GM12878 (cell line): ENCODE data around the gene IFIT3. TPM values are rescaled to one million over a fixed set of nuclear protein-coding genes. Genes with fewer than 3 reads are reported as not detected.

Source experiments
- ATAC-seq: fragments of 200-7000 bp; cut with Tn5 transposase; 3 replicates; pipeline ENCODE4 v1.9.1; 2020; ENCODE audit warnings: mild to moderate bottlenecking, moderate library complexity
- BruUV-seq: library from RNA; stranded (reverse); fragments of 400-500 nt; replicated peaks from 2 replicates; lab custom pipeline; 2021; lab: Mats Ljungman, UMichigan
- CTCF ChIA-PET: fragments of 300-600 bp; sonication (Branson Sonifier 250); formaldehyde crosslinking; extraction: SDS; loops from one replicate; lab custom pipeline; 2021; ENCODE audit warnings: inconsistent platforms; lab: Yijun Ruan, JAX
- POLR2A ChIA-PET: fragments of 350-600 bp; formaldehyde crosslinking; extraction: SDS; loops from one replicate; lab custom pipeline; 2021; ENCODE audit warnings: inconsistent platforms; lab: Charles Lee
- RAD21 ChIA-PET: fragments of 300-600 bp; sonication (Branson Sonifier 250); formaldehyde crosslinking; loops from one replicate; lab custom pipeline; 2023; ENCODE audit warnings: antibody characterized with exemption; ENCODE audit not compliant: unreplicated experiment; lab: Charles Lee
- SMC1A ChIA-PET: fragments of 300-600 bp; sonication (Branson Sonifier 250); formaldehyde crosslinking; loops from one replicate; lab custom pipeline; 2023; ENCODE audit not compliant: unreplicated experiment, uncharacterized antibody; lab: Charles Lee
- DNase-seq: peaks from one replicate; pipeline ENCODE4 v3.0.0-alpha.2; 2011; ENCODE audit warnings: low read depth, low spot score
- FAIRE-seq: peaks from 3 replicates; lab custom pipeline; 2011; peaks lifted over from hg19 to GRCh38; lab: Jason Lieb, UNC
- H2AFZ ChIP-seq: 2 replicates; pipeline ENCODE4 v1.6.0; 2011; ENCODE audit warnings: low read depth, low read length, control low read depth; ENCODE audit not compliant: control insufficient read depth
- H3K27ac ChIP-seq: 2 replicates; pipeline ENCODE4 v1.5.1; 2011; ENCODE audit warnings: control low read depth; ENCODE audit not compliant: control insufficient read depth, insufficient read depth
- H3K27me3 ChIP-seq, 2 experiments: replicated peaks in 1 of 2; 2 replicates each; pipeline versions ENCODE4 v1.6.0 to v1.6.1; 2011; ENCODE audit warnings: low read length in 1 of 2; ENCODE audit not compliant: control insufficient read depth in 2 of 2, insufficient read depth in 2 of 2
- H3K36me3 ChIP-seq, 2 experiments: 2 replicates each; pipeline ENCODE4 v1.5.1; 2011; ENCODE audit warnings: low read length in 1 of 2; ENCODE audit not compliant: control insufficient read depth in 2 of 2, insufficient read depth in 2 of 2
- H3K4me1 ChIP-seq: 2 replicates; pipeline ENCODE4 v1.6.1; 2011; ENCODE audit warnings: mild to moderate bottlenecking, low read length, moderate library complexity, mixed read lengths; ENCODE audit not compliant: control insufficient read depth, insufficient read depth
- H3K4me2 ChIP-seq: 2 replicates; pipeline ENCODE4 v1.6.0; 2011; ENCODE audit warnings: control low read depth; ENCODE audit not compliant: control insufficient read depth, insufficient read depth
- H3K4me3 ChIP-seq: fragments of 200-600 bp; sonication (generic); 2 replicates; pipeline ENCODE4 v1.5.1; 2016
- H3K79me2 ChIP-seq: 2 replicates; pipeline ENCODE4 v1.6.0; 2011; ENCODE audit warnings: low read length; ENCODE audit not compliant: control insufficient read depth, insufficient read depth
- H3K9ac ChIP-seq: 2 replicates; pipeline ENCODE4 v1.8.0; 2011; ENCODE audit warnings: low read length, control low read depth, mixed read lengths; ENCODE audit not compliant: control insufficient read depth, insufficient read depth
- H3K9me3 ChIP-seq: replicated peaks from 3 replicates; pipeline ENCODE4 v1.5.1; 2011; ENCODE audit warnings: mild to moderate bottlenecking, low read length; ENCODE audit not compliant: control insufficient read depth, insufficient read depth
- H4K20me1 ChIP-seq: 2 replicates; pipeline ENCODE4 v1.6.0; 2011; ENCODE audit not compliant: control insufficient read depth, insufficient read depth
- CBX5 ChIP-seq: sonication (generic); IDR thresholded peaks from 2 replicates; pipeline ENCODE4 v1.6.1; 2016; ENCODE audit warnings: low read depth, moderate library complexity, mild to moderate bottlenecking, inconsistent platforms
- EGR1 ChIP-seq, 2 experiments: IDR thresholded peaks; 1 replicate in 1 of 2; 2 replicates in 1 of 2; pipeline ENCODE4 v1.6.1; 2011 to 2012; ENCODE audit warnings: low read depth in 2 of 2, low read length in 2 of 2, borderline replicate concordance in 1 of 2, mild to moderate bottlenecking in 1 of 2, moderate library complexity in 1 of 2
- HDGF ChIP-seq: fragments of 450-650 bp; IDR thresholded peaks from 2 replicates; pipeline ENCODE4 v1.6.1; 2016; ENCODE audit warnings: antibody characterized with exemption
- MYB ChIP-seq: fragments of 150-350 bp; IDR thresholded peaks from 2 replicates; pipeline ENCODE4 v1.6.1; 2014; ENCODE audit warnings: mild to moderate bottlenecking, low read depth, low read length, borderline replicate concordance
- NR2C1 ChIP-seq: fragments of 450-650 bp; IDR thresholded peaks from 2 replicates; pipeline ENCODE4 v1.6.1; 2017; ENCODE audit warnings: antibody characterized with exemption, mild to moderate bottlenecking, moderate library complexity
- PML ChIP-seq: IDR thresholded peaks from 2 replicates; pipeline ENCODE4 v1.6.1; 2012; ENCODE audit warnings: low read length, inconsistent platforms
- POU2F2 ChIP-seq: IDR thresholded peaks from 3 replicates; pipeline ENCODE4 v1.6.1; 2011; ENCODE audit warnings: low read depth, mild to moderate bottlenecking, low read length, borderline replicate concordance
- RCOR1 ChIP-seq: conservative IDR thresholded peaks from 2 replicates; pipeline ENCODE4 v1.6.1; 2012; ENCODE audit warnings: low read depth, low read length, improper control_type of control experiment
- SREBF2 ChIP-seq: IDR thresholded peaks from 2 replicates; pipeline ENCODE4 v1.6.1; 2012; ENCODE audit warnings: mild to moderate bottlenecking, low read length
- TCF12 ChIP-seq: IDR thresholded peaks from 2 replicates; pipeline ENCODE4 v1.6.1; 2011; ENCODE audit warnings: low read depth, mild to moderate bottlenecking, low read length
- ZNF274 ChIP-seq: IDR thresholded peaks from one replicate; pipeline ENCODE4 v1.8.0; 2011; ENCODE audit not compliant: insufficient read length, insufficient read depth
- WGBS: methylation state at CpG from one replicate; pipeline ENCODE4 v1.1.6; 2016; ENCODE audit warnings: low lambda C conversion rate; ENCODE audit not compliant: insufficient replicate concordance, insufficient coverage; ENCODE audit errors: missing lambda C conversion rate; 5-methylcytosine and 5-hydroxymethylcytosine counted together
- in situ Hi-C: fragments of 300-500 bp; cut with MboI; formaldehyde crosslinking; loops from 9 replicates; pipeline ENCODE4 v1.14.3; 2018; ENCODE audit warnings: mixed read lengths
- intact Hi-C: fragments of 100-400 bp; cut with micrococcal nuclease; formaldehyde crosslinking; loops from one replicate; pipeline ENCODE4 v1.14.2; 2022; ENCODE audit not compliant: unreplicated experiment
- polyA plus RNA-seq, 11 experiments: library from polyadenylated mRNA; depleted of rRNA in 4 of 11; unstranded in 6 of 11; stranded (reverse) in 5 of 11; fragments of >200 nt; fragmentation: Nextera tagmentation in 4 of 11; fragmentation: Illumina TruSeq in 1 of 11; extraction: Ambion mirVana in 4 of 11; extraction: Trizol in 1 of 11; gene quantifications; 1 replicate in 1 of 11; 2 replicates in 10 of 11; pipeline versions ENCODE4 v1.2.1 to v1.2.3, GENCODE V29; 2011 to 2016; ENCODE audit warnings: inconsistent platforms in 2 of 11, missing spikeins in 2 of 11, low read depth in 1 of 11
- total RNA-seq, 4 experiments: library from RNA; depleted of rRNA in 3 of 4; stranded (reverse); fragments of >200 nt in 3 of 4; fragmentation: Illumina TruSeq in 1 of 4; extraction: Trizol in 1 of 4; gene quantifications; 2 replicates each; pipeline versions ENCODE4 v1.2.1 to v1.2.3, GENCODE V29; 2013 to 2021
- TF ChIP-seq, protein P1 (sequence below): fragments of 450-650 bp; IDR thresholded peaks from 2 replicates; pipeline ENCODE4 v1.6.1; 2016; ENCODE audit warnings: mild to moderate bottlenecking, moderate library complexity, borderline replicate concordance

The IFIT3 gene
- total and polyA plus RNA-seq, 10 of the 15 experiments (the other 5 are each of a cell fraction or from before 2014, with no cell fraction given), result 27.0 to 70.2 (median 51.1) TPM

DNA sequence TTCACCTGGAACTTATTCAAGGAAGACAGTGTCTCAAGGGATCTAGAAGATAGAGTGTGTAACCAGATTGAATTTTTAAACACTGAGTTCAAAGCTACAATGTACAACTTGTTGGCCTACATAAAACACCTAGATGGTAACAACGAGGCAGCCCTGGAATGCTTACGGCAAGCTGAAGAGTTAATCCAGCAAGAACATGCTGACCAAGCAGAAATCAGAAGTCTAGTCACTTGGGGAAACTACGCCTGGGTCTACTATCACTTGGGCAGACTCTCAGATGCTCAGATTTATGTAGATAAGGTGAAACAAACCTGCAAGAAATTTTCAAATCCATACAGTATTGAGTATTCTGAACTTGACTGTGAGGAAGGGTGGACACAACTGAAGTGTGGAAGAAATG is 10.9 kb downstream of the IFIT3 start:
- in situ Hi-C loops (no loop called here), intact Hi-C loops (no loop called here)
- no peak overlapping the region for H2AFZ ChIP-seq
- ChIA-PET CTCF (interaction anchor here (1.0 to 4.2 kb wide), 3 partner anchors 13 to 30 kb away, joined by 3 to 22 read pairs (median 3); no protein-coding TSS in a partner anchor), POLR2A (no interaction called here), SMC1A (interaction anchor here (1.3 to 4.5 kb wide), 4 partner anchors 9 to 54 kb away, joined by 4 to 26 read pairs (median 15); partner anchors contain the start of gene IFIT1)
- WGBS, result 95% methylated on average over 3 of the region's 3 CpGs
- no peak overlapping the region for H3K4me3 ChIP-seq
- BruUV-seq, result no TSS peak
- H3K9me3 ChIP-seq, result no peaks in the 10 kb centered on the region
- no peak for DNase-seq
- no peak overlapping the region for H3K9ac ChIP-seq
- peaks cover 6 to 22% of the 10 kb centered on the region in 2 experiments for H3K36me3 ChIP-seq
- no peaks in the 10 kb centered on the region for H4K20me1 ChIP-seq
- H3K4me2 ChIP-seq, result no peak overlapping the region
- no peaks in the 10 kb centered on the region for H3K4me1 ChIP-seq
- no peak overlapping the region for H3K27ac ChIP-seq
- no peak for FAIRE-seq
- peaks cover 22% of the 10 kb centered on the region for H3K79me2 ChIP-seq
- no peak for ATAC-seq
- TF ChIP-seq POU2F2 (no peak), EGR1 (IDR thresholded peaks at IDR 0.05; ENCODE audit: borderline replicate concordance in 1 of 2, low read depth in 2 of 2, low read length in 2 of 2) (no peak), ZNF274 (no peak), PML (no peak)
- TF ChIP-seq, all 136 proteins: peak for 0
- RAD21 ChIA-PET, result interaction anchor here (0.7 to 3.0 kb wide), 2 partner anchors 13 to 30 kb away, joined by 3 to 11 read pairs; no protein-coding TSS in a partner anchor
- no peaks in the 10 kb centered on the region for H3K27me3 ChIP-seq

DNA sequence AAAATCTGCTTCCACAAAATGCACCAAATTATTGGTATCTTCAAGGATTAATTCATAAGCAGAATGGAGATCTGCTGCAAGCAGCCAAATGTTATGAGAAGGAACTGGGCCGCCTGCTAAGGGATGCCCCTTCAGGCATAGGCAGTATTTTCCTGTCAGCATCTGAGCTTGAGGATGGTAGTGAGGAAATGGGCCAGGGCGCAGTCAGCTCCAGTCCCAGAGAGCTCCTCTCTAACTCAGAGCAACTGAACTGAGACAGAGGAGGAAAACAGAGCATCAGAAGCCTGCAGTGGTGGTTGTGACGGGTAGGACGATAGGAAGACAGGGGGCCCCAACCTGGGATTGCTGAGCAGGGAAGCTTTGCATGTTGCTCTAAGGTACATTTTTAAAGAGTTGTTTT is 12.1 kb downstream of the IFIT3 start:
- Histone ChIP-seq H2AFZ (no peak overlapping the region), H3K4me2 (no peak overlapping the region), H4K20me1 (no peaks in the 10 kb centered on the region), H3K36me3 (peaks cover 6 to 22% of the 10 kb centered on the region in 2 experiments), H3K27ac (no peak overlapping the region), H3K9me3 (no peaks in the 10 kb centered on the region), H3K4me1 (no peaks in the 10 kb centered on the region), H3K27me3 (no peaks in the 10 kb centered on the region), H3K4me3 (no peak overlapping the region), H3K79me2 (peaks cover 16% of the 10 kb centered on the region), H3K9ac (no peak overlapping the region)
- ChIA-PET CTCF (interaction anchor here (1.0 to 4.2 kb wide), 2 partner anchors 12 to 29 kb away, joined by 3 to 22 read pairs; no protein-coding TSS in a partner anchor), POLR2A (interaction anchor here (1.1 kb wide), 1 partner anchor 9 kb away, joined by 3 read pairs; no protein-coding TSS in a partner anchor), SMC1A (interaction anchor here (0.8 to 4.5 kb wide), 5 partner anchors 7 to 53 kb away, joined by 3 to 26 read pairs (median 8); partner anchors contain the start of gene IFIT1), RAD21 (interaction anchor here (1.0 kb wide), 1 partner anchor 30 kb away, joined by 4 read pairs; no protein-coding TSS in a partner anchor)
- intact Hi-C loops (no loop called here), in situ Hi-C loops (no loop called here)
- whole genome bisulfite sequencing, result 97% methylated on average over 4 of the region's 4 CpGs
- DNase-seq (no peak), FAIRE-seq (no peak), ATAC-seq (no peak)
- no TSS peak for BruUV-seq
- TF ChIP-seq TCF12 (no peak), HDGF (no peak), RCOR1 (no peak), SREBF2 (no peak), NR2C1 (no peak), MYB (no peak), POU2F2 (no peak), CBX5 (no peak)
- TF ChIP-seq, protein P1, sequence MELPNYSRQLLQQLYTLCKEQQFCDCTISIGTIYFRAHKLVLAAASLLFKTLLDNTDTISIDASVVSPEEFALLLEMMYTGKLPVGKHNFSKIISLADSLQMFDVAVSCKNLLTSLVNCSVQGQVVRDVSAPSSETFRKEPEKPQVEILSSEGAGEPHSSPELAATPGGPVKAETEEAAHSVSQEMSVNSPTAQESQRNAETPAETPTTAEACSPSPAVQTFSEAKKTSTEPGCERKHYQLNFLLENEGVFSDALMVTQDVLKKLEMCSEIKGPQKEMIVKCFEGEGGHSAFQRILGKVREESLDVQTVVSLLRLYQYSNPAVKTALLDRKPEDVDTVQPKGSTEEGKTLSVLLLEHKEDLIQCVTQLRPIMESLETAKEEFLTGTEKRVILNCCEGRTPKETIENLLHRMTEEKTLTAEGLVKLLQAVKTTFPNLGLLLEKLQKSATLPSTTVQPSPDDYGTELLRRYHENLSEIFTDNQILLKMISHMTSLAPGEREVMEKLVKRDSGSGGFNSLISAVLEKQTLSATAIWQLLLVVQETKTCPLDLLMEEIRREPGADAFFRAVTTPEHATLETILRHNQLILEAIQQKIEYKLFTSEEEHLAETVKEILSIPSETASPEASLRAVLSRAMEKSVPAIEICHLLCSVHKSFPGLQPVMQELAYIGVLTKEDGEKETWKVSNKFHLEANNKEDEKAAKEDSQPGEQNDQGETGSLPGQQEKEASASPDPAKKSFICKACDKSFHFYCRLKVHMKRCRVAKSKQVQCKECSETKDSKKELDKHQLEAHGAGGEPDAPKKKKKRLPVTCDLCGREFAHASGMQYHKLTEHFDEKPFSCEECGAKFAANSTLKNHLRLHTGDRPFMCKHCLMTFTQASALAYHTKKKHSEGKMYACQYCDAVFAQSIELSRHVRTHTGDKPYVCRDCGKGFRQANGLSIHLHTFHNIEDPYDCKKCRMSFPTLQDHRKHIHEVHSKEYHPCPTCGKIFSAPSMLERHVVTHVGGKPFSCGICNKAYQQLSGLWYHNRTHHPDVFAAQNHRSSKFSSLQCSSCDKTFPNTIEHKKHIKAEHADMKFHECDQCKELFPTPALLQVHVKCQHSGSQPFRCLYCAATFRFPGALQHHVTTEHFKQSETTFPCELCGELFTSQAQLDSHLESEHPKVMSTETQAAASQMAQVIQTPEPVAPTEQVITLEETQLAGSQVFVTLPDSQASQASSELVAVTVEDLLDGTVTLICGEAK, result no peak
